ENCODE results near the gene PRPF19. TPM values are rescaled to one million over a fixed set of nuclear protein-coding genes. Genes with fewer than 3 reads are reported as not detected.

The PRPF19 gene
- total and polyA plus RNA-seq, 5 donors: 31.5 to 43.4 (median 36.9) TPM

DNA sequence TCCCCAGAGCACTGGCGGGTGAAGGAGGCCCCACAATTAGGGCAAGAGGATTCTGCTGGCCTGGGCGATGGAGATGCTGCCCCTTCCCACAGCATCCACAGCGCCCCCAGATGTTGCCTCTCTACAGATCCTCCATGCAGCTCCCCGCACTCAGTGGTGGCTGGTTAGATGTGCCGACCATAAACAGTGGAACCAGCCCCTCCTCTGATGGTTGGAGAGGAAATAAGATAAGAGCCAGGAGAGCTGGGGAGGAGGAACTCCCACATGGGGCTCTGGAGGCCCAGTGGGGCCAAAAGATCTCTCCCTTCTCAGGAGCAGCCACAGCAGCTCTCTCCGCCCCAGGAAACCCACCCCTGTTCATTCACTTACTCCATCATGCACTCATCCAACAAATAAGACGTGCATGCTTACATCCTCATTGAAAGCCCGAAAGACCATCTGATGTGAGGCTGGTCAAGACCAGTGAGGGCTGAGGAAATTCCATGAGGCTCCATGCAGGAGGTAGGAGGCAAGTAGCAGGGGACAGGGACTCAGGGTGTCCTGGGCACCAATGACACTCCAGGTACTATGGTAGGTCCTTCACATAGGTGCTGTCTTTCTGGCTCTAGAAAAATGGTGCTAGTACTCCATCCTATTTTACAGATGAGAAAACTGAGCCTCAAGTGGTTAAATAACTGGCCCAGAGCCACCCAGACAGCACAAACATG is 52.1 kb downstream of the PRPF19 start:
- H3K9me3 ChIP-seq (ENCODE audit: control insufficient read depth, low read length): no peaks in the 10 kb centered on the region
- ATAC-seq (no peak), DNase-seq (peak in 1 of 3 donors; percentile 23)
- intact Hi-C loops (cut with DNase I): no loop called here
- 72% methylated on average over 8 of the region's 8 CpGs for WGBS
- no peaks in the 10 kb centered on the region for H3K27me3 ChIP-seq (ENCODE audit: control insufficient read depth, insufficient read depth)
- no peak overlapping the region for H3K4me3 ChIP-seq (ENCODE audit: low read length)
- no peak overlapping the region for H3K27ac ChIP-seq (ENCODE audit: low read length)
- no peaks in the 10 kb centered on the region for H3K4me1 ChIP-seq (ENCODE audit: control insufficient read depth, insufficient read depth, low read length)

DNA sequence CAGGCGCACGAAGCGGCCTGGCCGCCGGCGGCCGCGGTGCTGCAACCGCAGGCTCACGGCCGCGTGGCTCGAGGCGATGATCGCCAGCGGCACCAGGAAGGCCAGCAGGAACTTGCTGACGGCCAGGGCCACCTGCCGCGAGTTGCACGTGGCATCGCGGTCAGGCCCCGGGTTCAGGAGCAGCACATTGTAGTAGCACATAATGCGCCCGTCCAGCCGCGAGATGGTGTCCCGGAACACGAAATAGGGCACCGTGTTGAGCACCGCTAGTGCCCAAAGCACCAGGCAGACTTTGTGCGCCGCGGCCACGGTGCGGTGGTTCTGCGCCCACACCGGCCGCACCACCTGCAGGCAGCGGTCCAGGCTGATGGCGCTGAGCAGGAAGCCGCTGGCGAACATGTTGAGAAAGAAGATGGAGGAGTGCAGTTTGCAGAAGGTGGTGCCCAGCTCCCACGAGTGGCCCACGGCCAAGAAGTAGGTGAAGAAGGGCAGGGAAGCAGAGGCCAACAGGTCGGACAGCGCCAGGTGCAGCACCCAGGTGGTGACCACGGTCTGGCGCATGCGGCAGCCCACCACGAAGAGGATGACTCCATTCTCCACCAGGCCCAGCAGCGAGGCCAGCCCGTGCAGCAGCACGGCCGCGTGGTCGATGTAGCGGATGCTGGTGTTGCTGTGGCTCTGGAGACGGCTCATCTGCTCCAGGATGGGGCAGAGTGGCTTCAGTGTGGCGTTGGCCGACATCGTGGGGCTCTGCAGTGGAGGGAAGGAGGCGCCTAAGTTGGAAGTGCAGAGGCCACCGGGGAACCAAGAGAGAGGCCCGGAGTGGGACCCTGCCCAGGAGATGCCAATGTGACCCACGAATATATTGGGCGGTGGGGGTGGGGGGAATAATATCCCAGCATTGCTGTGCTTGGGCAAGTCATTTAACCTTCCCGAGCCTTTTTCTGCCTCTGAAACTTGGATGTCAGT is 53.1 kb downstream of the PRPF19 start:
- ATAC-seq (no peak), DNase-seq (peak in 1 of 3 donors; percentile 47)
- H3K27me3 ChIP-seq (ENCODE audit: control insufficient read depth, insufficient read depth): no peaks in the 10 kb centered on the region
- H3K9me3 ChIP-seq (ENCODE audit: control insufficient read depth, low read length): no peaks in the 10 kb centered on the region
- H3K4me3 ChIP-seq (ENCODE audit: low read length): no peak overlapping the region
- H3K4me1 ChIP-seq (ENCODE audit: control insufficient read depth, insufficient read depth, low read length): no peaks in the 10 kb centered on the region
- no peak overlapping the region for H3K27ac ChIP-seq (ENCODE audit: low read length)
- intact Hi-C loops (cut with DNase I): no loop called here
- WGBS: 82% methylated on average over 68 of the region's 68 CpGs

DNA sequence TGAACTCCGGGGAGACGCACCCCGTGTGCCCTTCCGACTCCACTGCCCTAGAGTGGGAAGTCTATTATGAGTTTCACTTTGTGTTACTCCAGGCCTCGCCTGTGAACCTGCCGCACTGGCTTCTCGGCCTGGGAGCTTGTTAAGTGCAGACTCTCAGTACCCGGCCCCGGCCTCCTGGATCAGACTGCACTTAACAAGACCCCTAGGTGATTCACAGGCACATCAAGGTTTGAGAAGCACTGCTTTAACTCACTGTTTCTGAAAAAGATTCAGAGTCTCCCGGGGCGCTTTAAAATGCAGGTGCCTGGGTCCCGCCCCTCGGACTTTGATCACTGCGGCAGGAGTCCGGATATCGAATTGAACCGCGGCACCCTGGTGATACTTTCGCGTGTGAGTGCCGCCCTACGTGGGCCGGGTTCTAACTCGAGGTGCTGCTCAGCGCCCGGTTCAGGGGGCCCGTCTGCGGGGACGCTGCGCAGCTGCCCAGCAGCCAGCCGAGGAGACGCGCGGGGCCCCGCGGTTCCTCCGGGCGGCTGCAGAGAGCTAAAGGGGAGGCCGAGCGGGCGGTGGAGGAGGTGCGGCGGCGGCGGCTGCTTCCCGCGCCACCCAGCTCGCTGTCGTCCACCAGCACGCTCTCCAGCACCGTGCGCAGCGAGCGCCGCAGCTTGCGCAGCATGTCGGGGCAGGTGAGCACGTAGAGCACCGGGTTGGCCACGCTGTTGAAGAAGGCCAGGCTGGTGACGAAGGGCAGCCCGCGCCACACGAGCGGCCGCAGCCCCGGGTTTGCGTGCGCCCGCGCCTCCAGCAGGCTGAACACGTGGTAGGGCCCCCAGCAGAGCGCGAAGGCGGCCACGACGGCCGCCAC is 54.0 kb downstream of the PRPF19 start:
- ATAC-seq (no peak), DNase-seq (peak in 1 of 3 donors; percentile 41)
- WGBS: 53% methylated on average over 78 of the region's 78 CpGs
- H3K4me3 ChIP-seq (ENCODE audit: low read length): no peak overlapping the region
- H3K27me3 ChIP-seq (ENCODE audit: control insufficient read depth, insufficient read depth): no peaks in the 10 kb centered on the region
- no peaks in the 10 kb centered on the region for H3K4me1 ChIP-seq (ENCODE audit: control insufficient read depth, insufficient read depth, low read length)
- H3K9me3 ChIP-seq (ENCODE audit: control insufficient read depth, low read length): no peaks in the 10 kb centered on the region
- intact Hi-C loops (cut with DNase I): no loop called here
- H3K27ac ChIP-seq (ENCODE audit: low read length): no peak overlapping the region

DNA sequence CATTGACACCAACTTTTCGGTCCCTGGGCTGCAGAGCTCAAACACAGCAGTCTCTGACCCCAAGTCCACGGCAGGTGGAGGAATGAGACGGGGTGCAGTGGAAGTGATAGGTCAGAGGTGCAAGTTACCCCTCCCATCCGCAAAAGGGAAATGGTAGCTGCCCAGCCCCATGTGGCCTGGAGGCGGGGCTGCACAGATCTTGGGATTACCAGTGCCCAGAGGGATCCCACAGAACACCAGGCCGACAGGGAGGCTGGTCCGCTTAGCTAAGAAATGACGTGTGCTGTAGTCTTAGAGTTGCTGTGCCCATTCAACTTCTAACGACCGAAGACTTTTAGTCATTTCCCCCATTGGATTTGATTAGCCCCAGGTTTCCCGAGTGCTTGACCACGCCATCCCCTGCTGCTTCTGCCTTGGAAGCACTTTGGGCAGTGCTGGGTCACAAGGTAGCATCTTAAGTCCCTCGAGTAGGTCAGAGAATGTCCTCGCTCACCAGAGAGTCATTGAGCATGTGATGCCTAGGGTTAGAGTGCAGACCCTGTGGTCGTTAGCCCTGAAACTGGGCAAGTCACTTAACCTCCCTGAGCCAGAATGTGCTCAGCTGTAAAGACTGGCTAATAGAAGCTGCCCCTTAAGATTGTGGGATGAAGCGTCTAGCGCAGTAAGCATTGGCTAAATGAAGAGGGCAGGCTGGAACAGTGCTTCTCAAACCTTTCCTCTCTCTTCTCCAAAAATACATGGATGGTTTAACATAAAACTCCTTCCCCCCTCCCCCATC is 54.9 kb downstream of the PRPF19 start:
- H3K27me3 ChIP-seq (ENCODE audit: control insufficient read depth, insufficient read depth): no peaks in the 10 kb centered on the region
- no peaks in the 10 kb centered on the region for H3K4me1 ChIP-seq (ENCODE audit: control insufficient read depth, insufficient read depth, low read length)
- DNase-seq: no peak
- no peak for ATAC-seq
- intact Hi-C loops (cut with DNase I): no loop called here
- no peak overlapping the region for H3K4me3 ChIP-seq (ENCODE audit: low read length)
- H3K27ac ChIP-seq (ENCODE audit: low read length): no peak overlapping the region
- no peaks in the 10 kb centered on the region for H3K9me3 ChIP-seq (ENCODE audit: control insufficient read depth, low read length)
- 89% methylated on average over 17 of the region's 17 CpGs for WGBS

DNA sequence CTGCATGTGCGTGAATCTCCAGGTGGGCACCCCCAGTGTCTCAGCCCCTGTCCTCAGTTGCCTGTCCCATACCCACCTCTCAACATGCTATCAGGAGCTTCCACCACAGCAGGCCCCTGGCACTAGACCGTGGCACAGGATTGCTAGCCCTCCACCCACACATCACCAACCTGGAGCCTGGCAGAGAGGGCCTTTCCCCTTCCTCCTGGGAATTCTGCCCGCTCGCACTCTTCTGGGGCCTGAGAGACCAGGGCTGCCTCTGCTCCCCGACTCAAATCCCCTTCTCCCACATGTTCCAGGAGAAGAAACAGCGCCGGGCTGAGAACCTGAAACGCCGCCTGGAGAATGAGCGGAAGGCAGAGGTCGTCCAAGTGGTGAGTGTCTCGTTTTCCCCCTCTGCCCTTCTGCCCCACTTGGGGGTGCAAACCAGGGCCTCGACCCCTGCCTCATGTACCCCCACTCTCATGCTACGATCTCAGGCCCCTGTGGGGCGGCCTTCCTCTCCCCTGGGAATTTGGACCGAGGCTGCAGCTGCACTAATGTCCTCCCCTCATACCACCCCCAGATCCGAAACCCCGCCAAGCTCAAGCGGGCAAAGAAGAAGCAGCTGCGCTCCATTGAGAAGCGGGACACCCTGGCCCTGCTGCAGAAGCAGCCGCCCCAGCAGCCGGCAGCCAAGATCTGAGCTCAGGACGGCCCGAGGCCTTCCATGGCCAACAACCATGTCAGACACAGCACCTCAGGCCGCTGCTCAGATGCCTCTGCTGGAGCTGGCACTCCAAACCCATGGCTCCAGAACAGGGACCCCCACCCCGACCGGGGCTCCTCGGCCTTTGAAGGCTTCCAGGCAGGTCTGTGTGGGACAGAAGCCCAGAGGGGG is 56.5 kb downstream of the PRPF19 start:
- ATAC-seq: no peak
- DNase-seq: no peak
- no peaks in the 10 kb centered on the region for H3K27me3 ChIP-seq (ENCODE audit: control insufficient read depth, insufficient read depth)
- WGBS: 92% methylated on average over 29 of the region's 29 CpGs
- H3K9me3 ChIP-seq (ENCODE audit: control insufficient read depth, low read length): no peaks in the 10 kb centered on the region
- H3K27ac ChIP-seq (ENCODE audit: low read length): no peak overlapping the region
- H3K4me1 ChIP-seq (ENCODE audit: control insufficient read depth, insufficient read depth, low read length): no peaks in the 10 kb centered on the region
- intact Hi-C loops (cut with DNase I): no loop called here
- H3K4me3 ChIP-seq (ENCODE audit: low read length): no peak overlapping the region

DNA sequence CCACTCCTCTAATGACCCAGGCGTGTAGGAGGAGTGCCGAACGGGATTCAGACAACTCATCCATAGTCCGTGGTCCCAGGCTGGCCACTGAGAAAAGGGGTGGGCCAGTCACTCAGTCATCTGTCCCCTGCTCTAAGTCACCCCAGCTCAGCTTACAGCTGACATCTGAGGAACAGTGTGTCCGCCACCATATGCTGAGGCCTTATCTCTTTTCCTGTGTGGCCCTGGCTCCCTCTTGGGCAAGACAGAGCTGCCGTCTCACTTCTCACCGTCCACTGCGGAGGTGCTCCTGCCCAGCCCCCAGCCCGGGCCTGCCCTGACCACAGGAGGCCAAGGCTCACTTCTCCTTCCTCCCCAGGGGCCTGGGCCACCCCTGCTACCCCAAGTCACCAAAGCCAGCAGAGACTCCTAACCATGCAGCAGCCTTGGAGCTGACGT is 57.7 kb downstream of the PRPF19 start:
- peaks cover 4% of the 10 kb centered on the region for H3K4me1 ChIP-seq (ENCODE audit: control insufficient read depth, insufficient read depth, low read length)
- H3K27ac ChIP-seq (ENCODE audit: low read length): no peak overlapping the region
- intact Hi-C loops (cut with DNase I): no loop called here
- WGBS: 81% methylated on average over 10 of the region's 10 CpGs
- H3K9me3 ChIP-seq (ENCODE audit: control insufficient read depth, low read length): no peaks in the 10 kb centered on the region
- H3K4me3 ChIP-seq (ENCODE audit: low read length): no peak overlapping the region
- no peaks in the 10 kb centered on the region for H3K27me3 ChIP-seq (ENCODE audit: control insufficient read depth, insufficient read depth)
- ATAC-seq: no peak
- no peak for DNase-seq

DNA sequence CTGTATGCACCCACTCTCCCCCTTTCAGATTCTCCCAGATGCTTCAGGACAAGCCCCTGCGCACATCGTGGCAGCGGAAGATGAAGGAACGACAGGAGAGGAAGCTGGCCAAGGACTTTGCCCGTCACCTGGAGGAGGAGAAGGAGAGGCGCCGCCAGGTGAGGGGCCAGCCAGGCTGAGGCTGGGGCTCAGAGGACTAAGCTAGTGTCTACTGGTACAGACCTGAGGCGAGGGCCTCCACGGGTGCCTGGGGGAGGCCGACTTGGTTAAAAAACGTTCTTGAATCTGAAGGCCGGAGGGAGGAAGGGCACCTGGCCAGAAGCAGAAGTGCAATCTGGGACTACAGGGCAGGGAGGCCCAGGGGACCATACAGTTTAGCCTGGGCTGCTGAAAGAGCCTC is 58.5 kb downstream of the PRPF19 start:
- intact Hi-C loops (cut with DNase I): no loop called here
- Histone ChIP-seq H3K4me1 (ENCODE audit: control insufficient read depth, insufficient read depth, low read length) (peaks cover 4% of the 10 kb centered on the region), H3K4me3 (ENCODE audit: low read length) (no peak overlapping the region), H3K9me3 (ENCODE audit: control insufficient read depth, low read length) (no peaks in the 10 kb centered on the region), H3K27ac (ENCODE audit: low read length) (no peak overlapping the region), H3K27me3 (ENCODE audit: control insufficient read depth, insufficient read depth) (no peaks in the 10 kb centered on the region)
- WGBS: 89% methylated on average over 12 of the region's 12 CpGs
- DNase-seq: no peak
- no peak for ATAC-seq

DNA sequence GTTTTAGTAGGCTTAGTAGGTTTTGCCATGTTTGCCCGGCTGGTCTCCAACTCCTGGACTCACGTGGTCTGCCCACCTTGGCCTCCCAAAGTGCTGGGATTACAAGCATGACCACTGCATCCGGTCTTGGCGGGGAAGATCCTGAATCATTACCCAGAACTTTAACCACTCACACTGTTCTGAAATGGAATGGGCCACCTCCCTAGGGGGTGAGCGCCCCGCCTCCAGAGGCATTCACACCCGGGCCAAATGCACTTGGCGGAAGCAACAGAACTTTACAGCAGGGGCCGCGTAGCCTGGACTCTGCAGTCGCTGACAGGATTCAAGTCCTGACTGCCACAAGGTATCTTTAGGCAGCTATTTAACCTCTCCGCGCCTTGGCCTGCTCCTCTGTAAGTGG is 59.1 kb downstream of the PRPF19 start:
- Histone ChIP-seq H3K27me3 (ENCODE audit: control insufficient read depth, insufficient read depth) (no peaks in the 10 kb centered on the region), H3K9me3 (ENCODE audit: control insufficient read depth, low read length) (no peaks in the 10 kb centered on the region), H3K27ac (ENCODE audit: low read length) (no peak overlapping the region), H3K4me3 (ENCODE audit: low read length) (no peak overlapping the region), H3K4me1 (ENCODE audit: control insufficient read depth, insufficient read depth, low read length) (peaks cover 4% of the 10 kb centered on the region)
- ATAC-seq (no peak), DNase-seq (no peak)
- 82% methylated on average over 13 of the region's 13 CpGs for WGBS
- intact Hi-C loops (cut with DNase I): no loop called here

DNA sequence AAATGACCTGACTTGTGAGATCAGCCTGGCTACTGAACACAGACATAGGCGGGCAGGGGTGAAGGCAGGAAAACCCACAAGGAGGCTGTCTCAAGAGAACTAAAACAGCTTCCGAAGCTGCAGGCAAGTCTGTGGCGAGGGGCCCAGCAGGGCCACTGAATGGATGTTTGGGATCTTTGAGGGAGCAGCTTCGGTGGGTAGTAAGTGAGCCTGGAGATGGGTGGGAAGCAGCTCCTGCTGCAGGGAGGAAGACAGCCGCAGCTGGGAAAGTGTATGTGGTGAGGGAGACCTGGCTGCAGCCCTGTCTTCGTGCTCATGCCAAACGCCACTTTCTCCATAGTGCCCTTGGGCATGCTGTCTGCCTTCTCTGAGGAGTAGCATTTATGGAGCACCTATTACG is 61.0 kb downstream of the PRPF19 start:
- intact Hi-C loops (cut with DNase I): no loop called here
- Histone ChIP-seq H3K4me1 (ENCODE audit: control insufficient read depth, insufficient read depth, low read length) (peaks cover 14% of the 10 kb centered on the region), H3K4me3 (ENCODE audit: low read length) (no peak overlapping the region), H3K27ac (ENCODE audit: low read length) (no peak overlapping the region), H3K27me3 (ENCODE audit: control insufficient read depth, insufficient read depth) (no peaks in the 10 kb centered on the region), H3K9me3 (ENCODE audit: control insufficient read depth, low read length) (no peaks in the 10 kb centered on the region)
- DNase-seq (no peak), ATAC-seq (no peak)
- WGBS: 82% methylated on average over 8 of the region's 8 CpGs

Measured in right cardiac atrium (tissue), 5 donors.